ENCODE measurements around the gene RND1.
"Not testable (repeated sequence)": the region's sequence is repeated elsewhere in the genome, so short reads cannot be mapped to it uniquely, and the experiment has no call there.

Gene RND1

GRCh38 chr12:48865281-48866051 is at the start of gene RND1:
Gene RND1, minus strand, starts transcription at chr12:48865870. Its CDS starts 103 bp downstream, at chr12:48865767.
- peak; percentile 32 for DNase-seq

- no peak for DNase-seq
These were observed 44.5 kb upstream of the RND1 start for GRCh38 chr12:48910196-48910595.

GRCh38 chr12:48909698-48910097 is 44.0 kb upstream of the RND1 start:
- DNase-seq: not testable (repeated sequence)

GRCh38 chr12:48907245-48907644 is 41.6 kb upstream of the RND1 start:
- no peak for DNase-seq

GRCh38 chr12:48903982-48904411 is 38.3 kb upstream of the RND1 start:
- DNase-seq: no peak

GRCh38 chr12:48903363-48903981 is 37.8 kb upstream of the RND1 start:
- no peak for DNase-seq

GRCh38 chr12:48901278-48901677 is 35.6 kb upstream of the RND1 start:
- DNase-seq: no peak

- DNase-seq: no peak
These were observed 34.0 kb upstream of the RND1 start for GRCh38 chr12:48899651-48900050.

- DNase-seq: no peak
These were observed 28.6 kb upstream of the RND1 start for GRCh38 chr12:48894271-48894670.

GRCh38 chr12:48890657-48891418 is 25.2 kb upstream of the RND1 start:
- no peak for DNase-seq

- DNase-seq: no peak
These were observed 24.0 kb upstream of the RND1 start for GRCh38 chr12:48889679-48890078.

GRCh38 chr12:48883305-48884161 is 17.9 kb upstream of the RND1 start:
- no peak for DNase-seq

GRCh38 chr12:48882972-48883304 is 17.3 kb upstream of the RND1 start:
- no peak for DNase-seq

GRCh38 chr12:48882315-48882687 is 16.6 kb upstream of the RND1 start:
- no peak for DNase-seq

GRCh38 chr12:48881686-48882314 is 16.1 kb upstream of the RND1 start:
- no peak for DNase-seq

- DNase-seq: no peak
These were observed 15.0 kb upstream of the RND1 start for GRCh38 chr12:48880647-48881046.

- no peak for DNase-seq
These were observed 12.9 kb upstream of the RND1 start for GRCh38 chr12:48878548-48878947.

- no peak for DNase-seq
These were observed 10.4 kb upstream of the RND1 start for GRCh38 chr12:48875944-48876515.

- DNase-seq: not testable (repeated sequence)
These were observed 7.9 kb upstream of the RND1 start for GRCh38 chr12:48873534-48873933.

- no peak for DNase-seq
These were observed 7.4 kb upstream of the RND1 start for GRCh38 chr12:48873096-48873495.

- DNase-seq: no peak
These were observed 3.5 kb upstream of the RND1 start for GRCh38 chr12:48869191-48869590.

GRCh38 chr12:48868451-48868850 is 2.8 kb upstream of the RND1 start:
- DNase-seq: no peak

All from cortex of kidney (tissue), 1 donor.